Measurements from ENCODE around the gene FBXO34.
"Not testable (repeated sequence)": the region's sequence is repeated elsewhere in the genome, so short reads cannot be mapped to it uniquely, and the experiment has no call there.

FBXO34 gene

DNA sequence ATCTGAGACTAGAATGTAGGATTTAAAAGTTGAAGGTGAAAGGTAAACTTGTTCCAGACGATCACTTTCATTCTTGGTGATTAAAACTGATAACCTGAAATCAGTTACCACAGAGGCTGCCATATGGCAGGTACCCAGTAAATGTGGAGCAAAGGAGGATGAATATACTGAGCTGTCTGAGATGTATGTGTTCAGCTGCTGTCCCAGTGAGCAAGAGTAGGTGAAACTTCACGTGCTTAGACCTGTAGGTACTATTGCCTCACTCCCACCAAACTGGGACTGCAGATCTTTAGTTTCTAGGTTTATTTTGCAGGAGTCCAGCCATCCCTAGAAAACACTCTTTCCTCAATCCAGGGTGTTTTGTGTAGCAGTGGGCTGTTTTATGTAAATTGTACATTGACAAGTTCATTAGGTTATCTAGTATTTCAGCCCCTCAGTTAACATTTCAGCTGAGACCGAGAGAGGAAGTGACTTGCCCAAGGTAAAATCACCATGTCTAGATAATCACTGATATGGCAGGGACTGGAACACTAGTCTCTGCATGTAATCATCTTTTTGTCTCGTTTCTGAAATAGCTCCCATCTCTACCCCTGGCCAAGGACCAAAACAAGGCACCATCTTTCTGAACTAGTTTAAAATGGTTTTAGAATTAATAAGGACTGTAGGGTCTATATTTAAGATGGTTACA, 77.7 kb downstream of the FBXO34 start:
- DNase-seq = no peak

DNA sequence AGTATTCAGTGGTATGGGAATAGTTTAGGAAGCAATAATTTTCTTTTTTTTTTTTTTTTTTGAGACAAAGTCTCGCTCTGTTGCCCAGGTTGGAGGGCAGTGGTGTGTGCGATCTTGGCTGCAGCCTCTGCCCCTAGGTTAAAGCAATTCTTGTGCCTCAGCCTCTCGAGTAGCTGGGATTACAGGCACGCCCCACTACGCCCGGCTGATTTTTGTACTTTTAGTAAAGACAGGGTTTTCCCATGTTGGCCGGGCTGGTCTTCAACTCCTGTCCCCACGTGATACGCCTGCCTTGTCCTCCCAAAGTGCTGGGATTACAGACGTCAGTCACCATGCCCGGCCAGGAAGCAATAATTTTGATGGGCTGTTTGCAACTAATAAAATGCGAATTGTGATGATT, 78.3 kb downstream of the FBXO34 start:
- no peak for DNase-seq

DNA sequence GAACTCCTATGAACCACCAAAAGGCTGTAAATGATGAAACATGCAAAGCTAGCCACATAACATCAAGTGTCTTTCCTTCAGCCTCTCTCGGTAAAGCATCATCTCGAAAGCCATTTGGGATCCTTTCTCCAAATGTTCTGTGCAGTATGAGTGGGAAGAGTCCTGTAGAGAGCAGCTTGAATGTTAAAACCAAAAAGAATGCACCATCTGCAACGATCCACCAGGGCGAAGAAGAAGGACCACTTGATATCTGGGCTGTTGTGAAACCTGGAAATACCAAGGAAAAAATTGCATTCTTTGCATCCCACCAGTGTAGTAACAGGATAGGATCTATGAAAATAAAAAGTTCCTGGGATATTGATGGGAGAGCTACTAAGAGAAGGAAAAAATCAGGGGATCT, 79.2 kb downstream of the FBXO34 start:
- DNase-seq = no peak

DNA sequence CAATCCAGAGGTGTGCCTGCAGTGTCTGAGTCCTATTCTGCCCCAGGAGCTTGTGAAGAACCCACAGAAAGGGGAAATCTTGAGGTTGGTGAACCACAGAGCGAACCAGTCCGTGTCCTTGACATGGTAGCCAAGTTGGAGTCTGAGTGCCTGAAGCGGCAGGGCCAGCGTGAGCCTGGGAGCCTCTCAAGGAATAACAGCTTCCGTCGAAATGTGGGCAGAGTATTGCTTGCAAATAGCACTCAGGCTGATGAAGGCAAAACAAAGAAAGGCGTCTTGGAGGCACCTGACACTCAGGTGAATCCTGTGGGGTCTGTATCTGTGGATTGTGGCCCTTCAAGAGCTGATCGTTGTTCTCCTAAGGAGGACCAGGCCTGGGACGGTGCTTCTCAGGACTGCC, 79.9 kb downstream of the FBXO34 start:
- DNase-seq = no peak

DNA sequence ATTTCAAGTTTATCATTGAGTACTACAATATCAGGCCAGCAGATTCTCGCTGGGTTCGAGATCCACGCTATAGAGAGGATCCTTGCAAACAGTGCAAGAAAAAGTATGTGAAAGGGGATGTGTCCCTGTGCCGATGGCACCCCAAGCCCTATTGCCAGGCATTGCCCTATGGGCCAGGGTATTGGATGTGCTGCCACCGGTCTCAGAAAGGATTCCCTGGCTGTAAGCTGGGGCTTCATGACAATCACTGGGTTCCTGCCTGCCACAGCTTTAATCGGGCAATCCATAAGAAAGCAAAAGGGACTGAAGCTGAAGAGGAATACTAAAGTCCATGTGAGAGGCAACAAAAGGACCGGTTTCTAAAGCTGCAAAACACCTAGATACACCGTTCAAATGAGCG, 81.0 kb downstream of the FBXO34 start:
- no peak for DNase-seq

DNA sequence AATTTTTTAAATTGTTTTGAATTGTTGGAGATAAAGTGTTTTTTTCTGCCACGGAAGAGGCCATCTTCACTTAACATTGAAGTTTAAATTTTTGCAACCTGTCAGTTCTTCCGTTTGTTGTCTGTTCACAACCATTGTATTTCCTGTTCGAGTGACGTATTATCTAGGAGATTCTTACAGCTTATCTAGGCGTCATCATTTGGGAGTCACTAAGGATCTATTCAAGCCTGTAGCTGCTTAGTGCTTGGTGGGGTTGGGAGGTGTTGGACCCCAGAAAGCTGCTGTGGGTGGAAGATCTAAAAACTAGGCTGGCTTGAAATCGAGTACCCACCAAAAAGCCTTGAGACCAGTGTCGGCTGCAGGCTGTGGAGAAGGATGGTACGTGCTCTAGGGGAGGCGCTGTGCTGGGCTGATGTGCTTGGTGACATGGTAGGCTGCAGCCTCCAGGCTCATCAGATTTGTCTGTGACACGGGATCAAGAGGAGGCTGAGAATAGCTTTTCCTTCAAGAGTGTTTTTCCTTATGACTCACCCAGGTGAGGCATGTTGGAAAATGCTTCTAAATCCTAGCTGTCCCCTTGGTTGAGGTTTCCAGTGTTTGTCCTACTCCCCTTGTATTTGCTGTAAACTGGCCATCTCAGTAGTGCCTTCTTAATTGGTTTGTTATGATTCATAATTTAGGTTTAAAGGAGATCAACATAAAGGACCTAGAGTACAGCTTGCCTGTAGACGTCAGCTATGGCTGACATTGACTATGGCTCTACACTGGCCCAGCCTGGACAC, 82.7 kb downstream of the FBXO34 start:
- DNase-seq = peak; percentile 50

DNA sequence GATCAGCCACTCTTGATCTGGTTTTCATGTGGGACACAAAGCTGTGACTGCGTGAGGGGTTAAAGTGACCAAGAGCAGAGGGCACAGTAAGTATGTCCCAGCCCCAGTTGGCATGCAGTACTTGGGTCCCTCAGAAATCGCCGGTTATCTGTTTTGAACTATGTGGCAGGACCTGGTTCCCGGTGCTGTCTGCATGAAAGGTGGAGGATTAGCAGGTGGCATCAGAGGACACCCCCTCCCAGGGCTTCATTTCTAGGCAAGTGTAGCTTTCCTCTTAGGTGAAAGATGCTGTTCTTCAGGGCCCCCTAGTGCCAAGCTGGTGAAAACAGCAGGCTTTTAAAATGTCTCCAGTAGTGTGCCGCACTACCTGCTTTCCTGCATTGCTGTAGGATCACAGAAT, 83.3 kb downstream of the FBXO34 start:
- peak; percentile 74 for DNase-seq

DNA sequence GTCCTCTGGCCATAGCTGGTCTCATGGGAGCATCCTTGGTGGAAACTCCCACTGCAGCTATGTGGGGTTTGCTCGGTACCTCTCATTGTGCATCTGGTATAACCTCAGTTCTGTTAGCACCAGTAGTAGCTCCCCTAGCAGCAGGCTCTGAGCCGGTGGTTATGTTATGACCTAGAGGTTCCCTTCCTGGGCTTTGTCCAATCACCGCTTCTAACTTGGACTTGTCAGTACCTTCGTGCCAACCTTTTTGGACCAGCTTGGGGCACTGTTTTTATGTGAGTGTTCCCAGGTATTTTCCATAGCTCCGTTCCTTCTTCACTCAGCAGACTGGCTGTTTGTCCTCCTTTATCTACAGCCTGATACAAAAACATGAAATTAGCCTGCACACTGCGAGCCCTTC, 84.7 kb downstream of the FBXO34 start:
- DNase-seq = no peak

DNA sequence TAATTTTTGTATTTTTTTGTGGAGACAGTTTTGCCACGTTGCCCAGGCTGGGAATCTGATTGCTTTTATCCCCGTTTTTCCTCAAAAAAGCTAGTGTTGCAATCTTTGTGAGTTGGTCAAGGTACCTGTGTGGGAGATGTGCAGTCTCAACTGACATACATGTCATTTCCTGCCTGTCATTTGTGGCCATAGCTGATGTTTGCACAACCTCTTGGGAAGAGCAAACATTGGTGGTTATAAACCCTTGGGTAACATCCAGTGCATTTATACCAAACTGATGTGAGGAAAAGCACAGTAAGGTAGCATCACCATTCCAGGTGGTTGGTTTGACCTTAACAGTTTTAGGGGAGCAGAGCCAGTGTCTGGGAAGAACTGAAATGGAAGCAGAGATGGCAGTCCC, 85.7 kb downstream of the FBXO34 start:
- DNase-seq = no peak

DNA sequence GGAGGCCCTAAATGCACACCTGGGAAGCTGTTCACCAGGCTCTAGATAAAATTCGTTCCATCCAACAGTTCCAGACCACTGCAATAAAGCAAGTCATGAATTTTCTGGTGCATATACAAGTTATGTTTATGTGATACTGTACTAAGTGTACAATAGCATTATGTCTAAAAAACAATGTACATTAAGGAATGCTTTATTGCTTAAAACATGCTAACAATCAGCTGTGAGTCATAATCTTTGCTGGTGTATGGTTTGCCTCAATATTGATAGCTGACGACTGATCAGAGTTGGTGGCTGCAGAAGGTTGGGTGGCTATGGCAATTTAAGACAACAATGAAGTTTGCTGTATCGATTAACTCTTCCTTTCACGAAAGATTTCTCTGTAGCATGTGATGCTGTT, 88.1 kb downstream of the FBXO34 start:
- no peak for DNase-seq

DNA sequence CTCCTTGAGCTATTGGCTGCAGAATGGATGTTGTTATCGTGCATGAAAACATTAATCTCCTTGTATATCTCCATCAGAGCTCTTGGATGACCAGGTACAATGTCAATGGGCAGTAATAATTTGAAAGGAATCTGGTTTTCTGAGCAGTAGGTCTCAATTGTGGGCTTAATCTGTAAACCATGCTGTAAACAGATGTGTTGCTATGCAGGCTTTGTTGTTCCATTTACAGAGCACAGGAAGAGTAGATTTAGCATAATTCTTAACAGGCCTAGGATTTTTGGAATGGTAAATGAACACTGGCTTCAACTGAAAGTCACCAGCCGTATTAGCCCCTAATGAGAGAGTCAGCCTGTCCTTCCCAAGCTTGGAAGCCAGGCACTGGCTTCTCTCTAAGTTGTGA, 90.0 kb downstream of the FBXO34 start:
- no peak for DNase-seq

DNA sequence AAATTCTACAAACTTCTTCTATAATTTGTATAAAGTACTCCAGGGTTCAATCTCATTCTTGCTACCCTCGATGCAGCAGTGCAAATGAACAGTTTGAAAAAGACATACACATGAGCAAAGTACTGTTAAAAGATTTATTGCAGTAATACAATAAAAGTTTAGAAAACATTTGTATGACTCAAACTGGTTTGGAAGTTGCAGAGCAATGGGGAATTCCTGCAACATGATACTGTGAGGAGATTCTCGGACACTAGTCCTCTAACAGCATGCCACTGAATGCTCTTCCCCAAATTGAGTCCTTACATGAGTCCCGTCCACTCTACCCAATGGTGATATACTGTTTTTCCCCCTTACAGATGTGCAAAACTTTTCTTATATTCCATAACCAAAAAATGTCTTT, 95.0 kb downstream of the FBXO34 start:
- no peak for DNase-seq

DNA sequence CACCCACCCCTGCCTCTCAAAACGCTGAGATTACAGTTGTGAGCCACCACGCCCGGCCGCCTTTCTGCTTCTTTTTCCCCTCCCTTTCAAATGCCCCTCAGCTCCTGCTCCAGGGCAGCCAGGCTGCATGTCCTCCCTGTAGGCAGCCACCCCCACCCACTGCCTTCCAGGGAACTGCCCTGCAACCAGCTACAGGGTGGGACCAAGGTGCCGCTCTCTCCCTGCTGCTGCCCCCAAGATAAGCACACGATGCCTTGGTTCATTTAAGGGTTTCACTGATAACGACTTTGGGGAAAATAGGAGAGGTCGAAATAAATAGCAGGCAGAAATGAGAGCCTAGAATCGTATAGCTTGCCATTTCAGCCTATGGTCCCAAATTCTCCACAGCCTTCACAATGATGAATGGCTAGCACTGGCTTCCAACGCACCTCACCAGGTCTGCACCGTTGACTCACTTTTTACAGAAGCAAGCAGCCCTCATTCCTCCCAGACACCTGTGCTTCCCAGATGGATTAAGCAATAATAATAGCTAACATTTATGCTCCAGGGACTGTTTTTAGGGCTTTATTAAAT, 99.7 kb downstream of the FBXO34 start:
- DNase-seq = no peak

DNA sequence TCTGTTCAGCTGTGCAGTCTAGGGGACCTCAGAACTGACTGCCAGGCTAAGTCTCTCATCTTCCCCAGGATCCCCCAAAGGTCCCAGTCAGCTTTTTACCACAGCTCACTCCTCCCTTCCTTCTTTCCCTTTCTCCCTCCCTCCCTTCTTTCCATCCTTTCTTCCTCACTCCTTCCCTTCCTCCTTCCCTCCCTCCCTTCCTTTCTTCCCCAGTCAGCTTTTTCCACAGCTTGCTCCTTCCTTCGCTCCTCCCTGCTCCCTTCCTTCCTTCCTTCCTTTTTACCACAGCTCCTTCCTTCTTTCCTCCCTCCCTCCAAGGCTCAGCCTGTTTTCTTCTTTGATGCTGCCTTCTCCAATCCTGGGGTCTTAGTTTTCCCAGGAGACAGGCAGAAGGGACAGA, 101.2 kb downstream of the FBXO34 start:
- no peak for DNase-seq

DNA sequence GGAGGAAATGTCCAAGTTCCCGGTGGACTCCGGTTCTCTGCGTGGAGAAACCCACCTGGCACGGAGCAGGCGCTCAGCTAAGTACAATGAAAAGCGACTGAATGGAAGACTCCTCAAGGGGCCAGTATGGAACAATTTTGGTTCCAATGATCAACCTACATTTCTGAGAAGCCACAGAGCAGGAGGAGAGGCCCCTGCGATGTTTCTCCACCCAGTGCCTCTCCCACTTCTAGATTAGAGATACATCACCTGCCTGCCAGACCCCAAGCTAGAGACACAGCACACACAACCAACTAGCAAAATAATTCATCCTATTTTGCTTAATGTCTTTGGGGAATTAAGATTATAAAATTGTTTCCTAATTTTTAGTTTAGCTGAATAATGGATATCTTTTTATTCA, 101.6 kb downstream of the FBXO34 start:
- no peak for DNase-seq

DNA sequence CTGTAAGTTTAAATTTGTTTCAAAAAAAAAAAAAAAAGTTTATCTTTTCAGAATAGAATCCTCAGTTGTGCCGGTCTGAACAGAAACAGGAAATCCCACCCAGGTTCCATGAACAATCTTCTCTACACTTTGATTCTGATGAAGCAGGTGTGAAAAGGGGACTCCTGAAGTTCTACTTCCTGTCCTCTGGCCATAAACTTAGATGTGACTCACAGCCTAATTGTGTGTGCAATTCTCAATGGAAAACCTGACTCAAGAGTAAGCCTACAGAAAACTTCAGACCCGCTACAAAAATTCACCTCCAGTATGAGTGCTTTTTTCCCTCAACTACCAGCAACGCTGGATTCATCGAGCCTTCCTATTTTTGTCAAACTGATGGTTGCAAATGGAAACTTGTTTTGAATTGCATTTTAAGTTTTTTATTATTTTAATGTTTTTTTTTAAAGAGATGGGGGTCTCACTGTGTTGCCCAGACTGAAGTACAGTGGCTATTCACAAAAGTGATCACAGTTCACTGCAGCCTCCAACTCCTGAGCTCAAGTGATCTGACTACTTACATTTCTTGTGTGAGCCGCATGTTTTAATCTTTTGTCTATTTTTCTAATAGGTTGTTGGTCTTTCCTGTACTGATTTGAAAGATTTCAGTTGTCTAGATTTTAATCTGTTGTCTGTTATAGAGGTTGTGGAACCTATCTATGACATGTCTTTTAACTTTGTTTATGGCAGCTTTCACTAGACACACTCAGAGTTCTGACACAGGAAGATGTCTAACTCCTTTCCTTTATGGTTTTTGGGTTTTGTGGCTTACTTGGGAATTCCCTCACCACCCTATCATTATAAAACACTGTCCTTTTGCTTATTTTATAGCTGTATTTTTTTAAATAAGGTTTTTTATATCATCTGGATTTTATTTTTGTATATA, 102.8 kb downstream of the FBXO34 start:
- peak; percentile 82 for DNase-seq

DNA sequence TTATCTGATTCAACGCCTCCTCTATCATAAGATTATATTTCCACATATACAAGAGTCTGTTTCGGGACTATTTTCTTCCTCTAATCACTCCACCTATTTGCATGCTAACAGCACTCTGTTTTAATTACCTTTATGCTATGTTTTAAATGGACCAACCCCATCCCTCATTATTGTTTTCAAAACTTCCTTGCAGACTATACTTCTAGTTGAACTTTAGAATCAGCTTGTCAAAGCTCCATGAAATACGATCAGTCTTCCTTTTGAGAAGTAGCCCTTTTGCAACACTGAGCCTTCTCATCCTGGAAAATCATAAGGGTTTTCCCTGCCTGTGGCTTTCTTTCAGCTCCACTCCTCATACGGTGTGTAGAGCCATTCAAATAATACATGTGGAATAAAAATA, 103.5 kb downstream of the FBXO34 start:
- no peak for DNase-seq

DNA sequence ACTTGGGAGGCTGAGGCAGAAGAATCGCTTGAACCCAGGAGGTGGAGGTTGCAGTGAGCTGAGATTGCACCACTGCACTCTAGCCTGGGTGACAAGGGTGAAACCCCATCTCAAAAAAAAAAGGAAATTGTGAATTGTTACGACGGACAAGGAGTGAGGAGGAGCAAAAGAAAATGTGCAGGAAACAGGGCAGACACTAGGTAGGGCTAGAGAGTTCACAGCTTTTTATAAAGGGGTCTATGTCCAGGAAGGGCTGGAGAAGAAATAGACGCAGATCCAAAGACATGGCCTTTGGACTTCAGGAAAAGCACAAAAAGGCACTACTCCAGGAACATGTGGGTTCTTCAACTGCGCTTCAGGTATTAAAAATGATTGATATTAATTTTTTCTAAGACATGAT, 106.0 kb downstream of the FBXO34 start:
- no peak for DNase-seq

DNA sequence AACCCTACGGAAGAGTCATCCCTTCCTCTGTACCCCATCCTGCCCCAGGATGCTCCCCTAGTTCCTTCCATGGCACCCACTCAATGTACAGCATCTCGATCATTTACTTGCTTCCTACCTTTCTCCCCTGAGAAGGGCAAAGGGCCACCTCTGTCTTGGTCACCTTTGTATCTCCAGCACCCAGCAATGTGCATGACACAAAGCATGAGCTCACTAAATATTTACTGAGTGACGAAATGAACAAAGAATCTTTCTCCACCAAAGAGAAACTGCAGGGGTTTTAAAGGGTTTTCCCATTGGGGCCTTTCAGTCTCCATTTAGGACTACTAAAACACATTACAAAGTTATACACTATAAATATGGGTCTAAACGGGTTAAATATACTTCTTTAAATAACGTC, 109.8 kb downstream of the FBXO34 start:
- DNase-seq = no peak

DNA sequence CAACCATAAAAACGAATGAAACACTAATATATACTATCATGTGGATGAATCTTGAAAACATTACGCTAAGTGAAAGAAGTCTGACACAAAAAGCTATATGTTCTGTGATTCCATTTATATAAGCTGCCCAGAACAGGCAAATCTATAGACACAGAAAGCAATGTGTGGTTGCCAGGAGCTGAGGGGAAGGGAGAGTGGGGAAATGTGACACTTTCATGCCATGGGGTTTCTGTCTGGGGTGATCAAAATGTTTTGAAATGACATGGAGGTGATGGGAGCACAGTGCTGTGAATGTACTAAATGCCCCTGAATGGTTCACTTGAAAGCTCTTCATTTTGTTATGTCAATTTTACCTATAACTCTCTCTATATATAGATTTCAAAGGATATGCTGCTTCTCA, 110.3 kb downstream of the FBXO34 start:
- no peak for DNase-seq

DNA sequence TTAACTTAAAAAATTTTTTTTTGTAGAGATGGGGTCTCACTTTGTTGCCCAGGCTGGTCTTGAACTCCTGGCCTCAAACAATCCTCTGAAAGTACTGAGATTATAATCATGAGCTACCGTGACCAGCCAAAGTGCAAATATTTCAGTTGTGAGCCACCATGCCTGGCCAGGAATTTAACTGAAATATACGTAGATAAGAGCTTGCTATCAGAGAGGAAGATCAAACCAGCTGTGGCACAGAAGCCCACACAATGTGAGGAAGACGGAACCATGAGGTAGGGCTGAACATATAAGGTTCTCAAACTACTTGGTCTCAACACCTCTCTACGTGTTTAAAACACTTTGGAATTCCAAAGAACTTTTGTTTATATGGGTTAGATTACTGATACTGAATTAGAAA, 111.3 kb downstream of the FBXO34 start:
- DNase-seq = no peak

DNA sequence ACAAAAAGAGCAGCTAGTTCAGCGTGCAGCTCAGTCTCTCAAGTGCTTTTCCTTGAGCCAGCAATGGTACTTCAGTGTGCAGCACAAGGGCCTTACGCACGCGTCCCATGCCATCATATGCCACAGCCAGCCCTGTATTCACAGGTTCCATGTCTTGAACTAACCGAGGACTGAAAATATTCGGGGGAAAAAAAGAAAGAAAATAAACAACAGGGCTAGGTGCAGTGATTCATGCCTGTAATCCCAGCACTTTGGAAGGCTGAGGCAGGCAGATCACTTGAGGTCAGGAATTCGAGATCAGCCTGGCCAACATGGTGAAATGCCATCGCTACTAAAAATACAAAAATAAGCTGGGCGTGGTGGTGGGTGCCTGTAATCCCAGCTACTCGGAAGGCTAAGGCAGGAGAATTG, 111.8 kb downstream of the FBXO34 start:
- DNase-seq = not testable (repeated sequence)

DNA sequence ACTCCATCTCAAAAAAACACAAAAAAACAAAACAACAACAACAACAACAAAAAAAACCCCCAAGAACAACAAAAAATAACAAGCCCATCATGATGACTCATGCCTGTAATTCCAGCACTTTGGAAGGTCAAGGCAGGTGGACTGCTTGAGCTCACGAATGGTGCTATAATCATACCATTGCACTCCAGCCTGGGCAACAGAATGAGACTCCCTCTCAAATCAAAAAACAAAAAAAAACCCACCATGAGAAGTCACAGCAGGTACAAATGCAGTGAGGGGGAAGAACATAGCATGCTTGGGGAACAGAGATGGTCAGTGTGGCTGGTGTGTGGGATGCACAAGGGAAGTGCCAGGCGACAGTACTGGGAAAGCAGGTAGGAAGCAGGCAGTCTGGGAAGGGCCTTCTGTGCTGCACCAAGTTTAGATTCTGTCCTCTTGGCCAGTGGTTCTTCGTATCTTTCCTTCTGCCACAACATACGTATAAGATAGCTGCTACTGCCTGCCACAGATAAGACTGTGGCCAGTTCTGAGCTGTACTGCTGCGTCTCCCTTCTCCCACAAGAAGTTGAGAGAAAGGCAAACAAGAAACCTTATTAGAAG, 112.4 kb downstream of the FBXO34 start:
- DNase-seq = no peak

Data from central memory CD4-positive, alpha-beta T cell (primary cell).